ENCODE measurements around the gene LIPI. TPM values are rescaled to one million over a fixed set of nuclear protein-coding genes. Genes with fewer than 3 reads are reported as not detected.

Gene LIPI
- total RNA-seq, 1 experiment from 2014 or later: not detected

- DNase-seq: no peak
- Mint-ChIP-seq H3K4me1 (no peaks in the 10 kb centered on the region), H3K27me3 (ENCODE audit: low read depth) (no peaks in the 10 kb centered on the region; the same call in 1 of the 2 replicates), H3K4me3 (no peak overlapping the region), H3K36me3 (ENCODE audit: insufficient read depth in 1 of 3, low read depth in 3 of 3) (peaks cover 12 to 31% (median 21%) of the 10 kb centered on the region in 3 experiments), H3K27ac (no peak overlapping the region), H3K9me3 (peaks cover 60 to 62% of the 10 kb centered on the region in 2 experiments)
- no peak overlapping the region for H3K4ac ChIP-seq (ENCODE audit: low read depth, low read length)
- no peak overlapping the region for H3K9ac ChIP-seq (ENCODE audit: extremely low read depth, insufficient read length, low read length)
- no peaks in the 10 kb centered on the region for H3K23me2 ChIP-seq (ENCODE audit: insufficient read length, low read depth, low read length, poor library complexity, severe bottlenecking)
- H2BK12ac ChIP-seq (ENCODE audit: insufficient read length, low read depth, low read length): no peak overlapping the region
- H2BK15ac ChIP-seq (ENCODE audit: low read depth, low read length): no peak overlapping the region
- H3K56ac ChIP-seq (ENCODE audit: insufficient read length, low read depth, low read length): no peak overlapping the region
- H3K27ac ChIP-seq (ENCODE audit: insufficient read length, low read depth, low read length): no peak overlapping the region
- no peak for TF ChIP-seq CTCF (conservative IDR thresholded peaks at IDR 0.05)
- H2AFZ ChIP-seq (ENCODE audit: low read length): no peak overlapping the region
- H3T11ph ChIP-seq (ENCODE audit: low read length): no peak overlapping the region
- no peaks in the 10 kb centered on the region for H3K4me1 ChIP-seq (ENCODE audit: insufficient read depth, low read length)
- no peak overlapping the region for H4K8ac ChIP-seq (replicated peaks; ENCODE audit: insufficient read length, low read depth, low read length)
- no peak overlapping the region for H4K5ac ChIP-seq (ENCODE audit: insufficient read length, low read depth, low read length)
- no peak overlapping the region for H3K14ac ChIP-seq (ENCODE audit: insufficient read depth, low read length)
- H2BK120ac ChIP-seq (ENCODE audit: low read depth, low read length, poor library complexity, severe bottlenecking): no peak overlapping the region
- no peaks in the 10 kb centered on the region for H3K9me3 ChIP-seq (ENCODE audit: control insufficient read depth, low read depth, low read length)
- no peak overlapping the region for H4K91ac ChIP-seq (ENCODE audit: insufficient read length, low read depth, low read length)
- H3K27me3 ChIP-seq (ENCODE audit: insufficient read depth, low read length): no peaks in the 10 kb centered on the region
- H3K4me2 ChIP-seq (ENCODE audit: insufficient read depth, insufficient read length, low read length): no peak overlapping the region
- no peak overlapping the region for H2BK20ac ChIP-seq (ENCODE audit: low read depth, low read length, poor library complexity, severe bottlenecking)
- H3K79me2 ChIP-seq (ENCODE audit: insufficient read depth, low read length): no peaks in the 10 kb centered on the region
- H4K20me1 ChIP-seq (ENCODE audit: control insufficient read depth, insufficient read depth, insufficient read length): no peaks in the 10 kb centered on the region
- H3K18ac ChIP-seq (ENCODE audit: insufficient read length, low read depth, low read length): no peak overlapping the region
- H3K79me1 ChIP-seq (ENCODE audit: insufficient read depth, low read depth, low read length, poor library complexity, severe bottlenecking): no peaks in the 10 kb centered on the region
- H2BK5ac ChIP-seq (ENCODE audit: insufficient read length, low read length): no peak overlapping the region
- H2AK5ac ChIP-seq (ENCODE audit: insufficient read length, low read length): no peak overlapping the region
- H3K23ac ChIP-seq (ENCODE audit: insufficient read length, low read depth, low read length): no peak overlapping the region
Observed at GRCh38 chr21:14086553-14086952, 124.2 kb downstream of the LIPI start.
